GM12878 (cell line): ENCODE data around the gene ZDHHC17.

Experiments
- EGR1 ChIP-seq, 2 experiments: IDR thresholded peaks; 1 replicate in 1 of 2; 2 replicates in 1 of 2; pipeline ENCODE4 v1.6.1; 2011 to 2012; ENCODE audit warnings: low read depth in 2 of 2, low read length in 2 of 2, borderline replicate concordance in 1 of 2, mild to moderate bottlenecking in 1 of 2, moderate library complexity in 1 of 2
- KDM1A ChIP-seq: fragments of 200-600 bp; sonication (generic); IDR thresholded peaks from 2 replicates; pipeline ENCODE4 v1.6.1; 2016; ENCODE audit warnings: borderline replicate concordance
- TAF1 ChIP-seq: IDR thresholded peaks from 2 replicates; pipeline ENCODE4 v1.6.1; 2011; ENCODE audit warnings: mild to moderate bottlenecking, low read depth, low read length, borderline replicate concordance
- ZBTB11 ChIP-seq: fragments of 450-650 bp; formaldehyde crosslinking; IDR thresholded peaks from 2 replicates; pipeline ENCODE4 v1.5.0; 2022; ENCODE audit warnings: mild to moderate bottlenecking, missing genetic modification characterization
- TF ChIP-seq, protein P1 (sequence below): fragments of 450-650 bp; IDR thresholded peaks from 2 replicates; pipeline ENCODE4 v1.6.1; 2018; ENCODE audit warnings: borderline replicate concordance, mild to moderate bottlenecking; ENCODE audit not compliant: partially characterized antibody

GRCh38 chr12:76746516-76746915, 17.4 kb upstream of the ZDHHC17 start:
- no peak for TF ChIP-seq TAF1
- no peak for TF ChIP-seq ZBTB11 (CRISPR knock-in tag)
- TF ChIP-seq EGR1 (IDR thresholded peaks at IDR 0.05; ENCODE audit: borderline replicate concordance in 1 of 2, low read depth in 2 of 2, low read length in 2 of 2): no peak
- TF ChIP-seq, protein P1, sequence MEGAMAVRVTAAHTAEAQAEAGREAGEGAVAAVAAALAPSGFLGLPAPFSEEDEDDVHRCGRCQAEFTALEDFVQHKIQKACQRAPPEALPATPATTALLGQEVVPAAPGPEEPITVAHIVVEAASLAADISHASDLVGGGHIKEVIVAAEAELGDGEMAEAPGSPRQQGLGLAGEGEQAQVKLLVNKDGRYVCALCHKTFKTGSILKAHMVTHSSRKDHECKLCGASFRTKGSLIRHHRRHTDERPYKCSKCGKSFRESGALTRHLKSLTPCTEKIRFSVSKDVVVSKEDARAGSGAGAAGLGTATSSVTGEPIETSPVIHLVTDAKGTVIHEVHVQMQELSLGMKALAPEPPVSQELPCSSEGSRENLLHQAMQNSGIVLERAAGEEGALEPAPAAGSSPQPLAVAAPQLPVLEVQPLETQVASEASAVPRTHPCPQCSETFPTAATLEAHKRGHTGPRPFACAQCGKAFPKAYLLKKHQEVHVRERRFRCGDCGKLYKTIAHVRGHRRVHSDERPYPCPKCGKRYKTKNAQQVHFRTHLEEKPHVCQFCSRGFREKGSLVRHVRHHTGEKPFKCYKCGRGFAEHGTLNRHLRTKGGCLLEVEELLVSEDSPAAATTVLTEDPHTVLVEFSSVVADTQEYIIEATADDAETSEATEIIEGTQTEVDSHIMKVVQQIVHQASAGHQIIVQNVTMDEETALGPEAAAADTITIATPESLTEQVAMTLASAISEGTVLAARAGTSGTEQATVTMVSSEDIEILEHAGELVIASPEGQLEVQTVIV: no peak
- TF ChIP-seq KDM1A: no peak
